Muscle of arm (tissue), 12 donors: ENCODE results near the gene LYSET. TPM values are rescaled to one million over a fixed set of nuclear protein-coding genes. Genes with fewer than 3 reads are reported as not detected.
A peak's percentile ranks its signal among the peaks of the same experiment; 100 is the strongest.
"Not testable (repeated sequence)": the region's sequence is repeated elsewhere in the genome, so short reads cannot be mapped to it uniquely, and the experiment has no call there.

Experiments used
- DNase-seq: peaks from one replicate; pipeline ENCODE4 v3.0.0-alpha.2; 2013
- polyA plus RNA-seq, 12 donors: library from polyadenylated mRNA; unstranded; fragments of 120-200 nt; gene quantifications; one replicate each; pipeline ENCODE4 v1.2.1, GENCODE V29; 2013; ENCODE audit not compliant: insufficient read length in 12 of 12

The LYSET gene
- polyA plus RNA-seq, 12 donors = 12.2 to 18.5 (median 16.9) TPM; not detected in 1

GRCh38 chr14:93214598-93214997 lies 29.5 kb downstream of the LYSET start:
- no peak for DNase-seq

GRCh38 chr14:93219103-93219726 lies 34.1 kb downstream of the LYSET start:
- DNase-seq = peak; percentile 29

GRCh38 chr14:93220509-93220908 lies 35.4 kb downstream of the LYSET start:
- no peak for DNase-seq

- DNase-seq = no peak
Measured at GRCh38 chr14:93223565-93223964, 38.4 kb downstream of the LYSET start.

GRCh38 chr14:93228550-93228949 lies 43.4 kb downstream of the LYSET start:
- no peak for DNase-seq

- DNase-seq = no peak
Measured at GRCh38 chr14:93230539-93230938, 45.4 kb downstream of the LYSET start.

GRCh38 chr14:93231129-93231979 lies 46.2 kb downstream of the LYSET start:
- DNase-seq = peak; percentile 10

GRCh38 chr14:93232159-93232558 lies 47.0 kb downstream of the LYSET start:
- no peak for DNase-seq

- DNase-seq = not testable (repeated sequence)
Measured at GRCh38 chr14:93233078-93233477, 48.0 kb downstream of the LYSET start.

- no peak for DNase-seq
Measured at GRCh38 chr14:93234798-93235197, 49.7 kb downstream of the LYSET start.

Other genes starting within 250 kb of the LYSET start
- 10 to 100 TPM in 11 of 12 donors, not detected in 1; 12.7 to 49.1 (median 17.5) TPM for gene ITPK1, start 69.4 kb upstream of the LYSET start, polyA plus RNA-seq
- 10 to 100 TPM in 11 of 12 donors, not detected in 1; 17.5 to 33.1 (median 25.9) TPM for gene MOAP1, start 420 bp upstream of the LYSET start, polyA plus RNA-seq
- gene GON7, start 21.7 kb downstream of the LYSET start, polyA plus RNA-seq = 10 to 100 TPM in 5 of 12 donors, 1 to 10 TPM in 5, not detected in 2; 7.1 to 12.4 (median 10.3) TPM
- gene UBR7, start 21.9 kb downstream of the LYSET start, polyA plus RNA-seq = 10 to 100 TPM in 11 of 12 donors, not detected in 1; 23.8 to 55.8 (median 28.1) TPM
- gene BTBD7, start 147.7 kb downstream of the LYSET start, polyA plus RNA-seq = 10 to 100 TPM in 11 of 12 donors, not detected in 1; 18.7 to 32.9 (median 24.8) TPM
- gene COX8C, start 161.9 kb downstream of the LYSET start, polyA plus RNA-seq = under 1 TPM in 7 of 12 donors, not detected in 5; 0.35 to 0.81 (median 0.38) TPM
- under 1 TPM in 10 of 12 donors, not detected in 2; 0.22 to 0.78 (median 0.53) TPM for gene UNC79, start 245.6 kb downstream of the LYSET start, polyA plus RNA-seq